Ecto neural progenitor cell (in vitro differentiated cells): ENCODE measurements around the gene SURF6.
"Not testable (repeated sequence)": the region's sequence is repeated elsewhere in the genome, so short reads cannot be mapped to it uniquely, and the experiment has no call there.

Source experiments
- DNase-seq: peaks from one replicate; pipeline ENCODE4 v3.0.0-alpha.2; 2018; ENCODE audit warnings: low spot score

Gene SURF6

DNA sequence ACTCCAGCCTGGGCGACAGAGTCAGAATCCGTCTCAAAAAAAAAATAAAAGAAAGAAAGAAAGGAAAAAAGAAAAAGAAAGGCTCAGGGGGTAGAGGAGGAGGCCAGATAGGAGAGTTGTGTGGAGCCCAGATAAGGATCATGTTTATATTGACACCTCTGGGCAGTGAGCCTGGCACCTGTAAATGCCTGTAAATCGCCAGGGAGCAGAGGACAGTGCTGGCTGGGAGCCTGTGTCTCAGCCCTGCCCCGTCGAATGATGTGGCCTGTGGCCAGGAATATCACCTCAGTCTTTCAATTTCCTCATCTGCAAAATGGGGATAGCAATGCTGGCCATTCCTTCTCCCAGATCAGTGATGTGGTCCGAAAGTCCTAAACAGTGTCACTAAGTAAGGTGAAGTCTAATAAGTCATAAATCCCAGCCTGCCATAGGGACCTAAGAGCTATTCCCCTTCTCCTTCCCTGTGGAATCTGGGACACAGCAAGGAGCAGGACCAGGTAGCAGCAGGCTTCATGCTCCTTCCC, 50.7 kb downstream of the SURF6 start:
- DNase-seq = no peak

DNA sequence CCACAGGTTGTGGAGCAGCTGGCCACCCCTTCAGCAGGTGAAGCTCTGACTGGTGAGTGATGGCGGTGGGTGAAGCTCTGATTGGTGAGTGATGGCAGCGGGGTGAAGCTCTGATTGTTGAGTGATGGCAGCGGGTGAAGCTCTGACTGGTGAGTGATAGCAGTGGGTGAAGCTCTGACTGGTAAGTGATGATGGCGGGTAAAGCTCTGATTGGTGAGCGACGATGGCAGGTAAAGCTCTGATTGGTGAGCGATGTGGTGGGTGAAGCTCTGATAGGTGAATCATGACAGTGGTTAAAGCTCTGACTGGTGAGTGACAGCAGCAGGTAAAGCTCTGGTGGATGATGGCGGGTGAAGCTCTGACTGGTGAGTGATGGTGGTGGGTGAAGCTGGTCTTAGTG, 51.6 kb downstream of the SURF6 start:
- DNase-seq = no peak

DNA sequence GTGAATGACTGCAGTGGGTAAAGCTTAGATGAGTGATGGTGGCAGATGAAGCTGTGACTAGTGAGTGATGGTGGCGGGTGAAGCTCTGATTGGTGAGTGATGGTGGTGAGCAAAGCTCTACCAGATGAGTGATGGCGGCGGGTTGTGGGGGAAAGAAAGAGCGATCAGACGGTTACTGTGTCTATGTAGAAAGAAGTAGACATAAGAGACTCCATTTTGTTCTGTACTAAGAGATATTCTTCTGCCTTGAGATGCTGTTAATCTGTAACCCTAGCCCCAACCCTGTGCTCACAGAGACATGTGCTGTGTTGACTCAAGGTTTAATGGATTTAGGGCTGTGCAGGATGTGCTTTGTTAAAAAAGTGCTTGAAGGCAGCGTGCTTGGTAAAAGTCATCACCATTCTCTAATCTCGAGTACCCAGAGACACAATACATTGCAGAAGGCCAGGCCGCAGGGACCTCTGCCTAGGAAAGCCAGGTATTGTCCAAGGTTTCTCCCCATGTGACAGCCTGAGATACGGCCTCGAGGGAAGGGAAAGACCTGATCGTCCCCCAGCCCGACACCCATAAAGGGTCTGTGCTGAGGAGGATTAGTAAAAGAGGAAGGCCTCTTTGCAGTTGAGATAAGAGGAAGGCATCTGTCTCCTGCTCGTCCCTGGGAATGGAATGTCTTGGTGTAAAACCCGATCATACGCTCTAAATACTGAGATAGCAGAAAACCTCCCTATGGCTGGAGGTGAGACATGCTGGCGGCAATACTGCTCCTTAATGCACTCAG, 52.5 kb downstream of the SURF6 start:
- not testable (repeated sequence) for DNase-seq

DNA sequence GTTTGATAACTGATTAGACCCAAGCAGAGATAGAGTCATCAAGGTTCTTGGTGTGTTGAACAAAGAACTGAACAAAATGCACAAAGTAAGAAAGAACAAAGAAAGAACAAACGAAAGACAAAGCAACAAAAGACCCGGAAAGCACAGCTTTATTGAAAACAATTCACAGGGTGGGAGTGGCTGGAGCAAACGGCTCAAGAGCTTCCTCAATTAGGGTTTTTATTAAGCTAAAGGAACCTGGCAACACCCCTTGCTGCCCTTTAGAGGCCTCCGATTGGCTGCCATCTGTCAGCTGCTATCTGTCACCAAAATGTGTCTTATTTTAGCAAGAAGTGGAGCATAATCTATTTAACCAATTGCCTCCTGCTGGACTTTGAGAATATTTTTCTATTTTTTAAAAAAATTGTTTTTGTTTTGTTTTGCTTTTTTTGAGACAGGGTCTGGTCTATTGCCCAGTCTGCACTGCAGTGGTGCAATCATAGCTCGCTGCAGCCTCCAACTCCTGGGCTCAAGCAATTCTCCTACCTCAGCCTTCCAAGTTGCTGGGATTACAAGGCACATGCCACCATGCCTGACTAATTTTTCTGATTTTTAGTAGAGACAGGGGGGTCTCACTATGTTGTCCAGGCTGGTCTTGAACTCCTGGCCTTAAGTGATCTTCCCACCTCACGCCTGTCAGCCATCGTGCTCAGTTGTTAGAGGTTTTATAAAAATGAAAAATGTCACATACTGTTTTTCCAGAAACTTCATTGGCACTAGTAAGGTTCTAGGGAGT, 53.3 kb downstream of the SURF6 start:
- DNase-seq = no peak

DNA sequence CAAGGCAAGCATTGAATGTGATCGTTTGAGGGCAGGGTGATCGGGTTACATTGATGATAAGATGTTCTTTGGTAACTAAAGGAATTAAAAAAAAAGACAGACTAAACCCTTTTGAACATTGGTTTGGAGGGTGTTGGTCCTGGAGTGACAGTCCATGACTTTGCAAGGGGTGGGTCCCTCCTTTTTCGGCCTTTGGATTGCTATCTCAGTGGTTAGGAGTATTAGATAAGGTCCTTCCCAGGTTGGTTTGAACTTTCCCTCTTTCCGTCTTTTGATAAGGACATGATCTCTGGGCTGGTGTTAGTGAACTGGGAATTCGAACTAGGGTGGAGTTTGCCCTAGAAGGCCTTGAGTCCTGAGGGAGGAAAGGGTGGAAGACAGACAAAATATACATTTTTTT, 55.6 kb downstream of the SURF6 start:
- DNase-seq = no peak
